DMS53 treated with DMSO at 0.1 percent for 48 hours (cell line): ENCODE measurements around the gene NXNL2.

Experiments
- DNase-seq: peaks from one replicate; lab custom pipeline; 2025; ENCODE audit not compliant: unreplicated experiment; lab: John Stamatoyannopoulos, UW

NXNL2 gene

DNA sequence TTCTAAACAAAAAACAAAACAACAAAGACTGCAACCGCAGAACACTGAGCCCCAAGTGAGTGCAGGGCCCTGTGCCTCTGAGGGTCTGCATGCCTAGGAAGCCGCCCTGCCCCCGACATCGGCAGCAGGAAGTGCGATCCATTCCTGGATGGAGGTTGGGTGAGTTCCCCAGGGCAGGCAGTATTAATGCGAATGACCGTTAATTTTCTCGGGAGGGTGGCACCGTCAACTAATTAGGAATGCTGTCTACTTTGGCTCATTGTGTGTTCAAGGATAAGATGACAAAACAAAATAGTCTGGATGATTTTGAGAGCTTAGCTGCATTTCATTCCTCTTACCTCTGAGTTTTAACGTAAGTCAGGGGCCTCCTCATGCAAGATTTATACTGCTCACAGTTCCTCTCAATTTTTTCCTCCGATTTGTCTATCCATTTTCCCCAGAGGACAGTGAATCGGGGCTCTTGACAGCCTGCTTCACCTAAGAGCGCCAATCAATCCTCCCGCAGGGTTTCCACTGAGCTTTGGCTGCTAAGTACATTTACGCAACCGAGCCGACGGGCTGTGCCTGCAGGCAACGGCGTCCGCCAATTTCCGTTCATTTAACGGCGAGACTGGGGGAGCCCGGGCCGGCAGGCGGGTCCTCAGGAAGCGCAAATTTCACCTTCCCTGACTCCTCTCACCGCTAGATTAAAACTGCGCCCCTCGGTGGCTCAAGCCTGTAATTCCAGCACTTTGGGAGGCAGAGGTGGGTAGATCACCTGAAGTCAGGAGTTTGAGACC, 2.9 kb upstream of the NXNL2 start:
- DNase-seq = no peak

- no peak for DNase-seq
These were observed 975 bp upstream of the NXNL2 start for GRCh38 chr9:88533951-88534455.

DNA sequence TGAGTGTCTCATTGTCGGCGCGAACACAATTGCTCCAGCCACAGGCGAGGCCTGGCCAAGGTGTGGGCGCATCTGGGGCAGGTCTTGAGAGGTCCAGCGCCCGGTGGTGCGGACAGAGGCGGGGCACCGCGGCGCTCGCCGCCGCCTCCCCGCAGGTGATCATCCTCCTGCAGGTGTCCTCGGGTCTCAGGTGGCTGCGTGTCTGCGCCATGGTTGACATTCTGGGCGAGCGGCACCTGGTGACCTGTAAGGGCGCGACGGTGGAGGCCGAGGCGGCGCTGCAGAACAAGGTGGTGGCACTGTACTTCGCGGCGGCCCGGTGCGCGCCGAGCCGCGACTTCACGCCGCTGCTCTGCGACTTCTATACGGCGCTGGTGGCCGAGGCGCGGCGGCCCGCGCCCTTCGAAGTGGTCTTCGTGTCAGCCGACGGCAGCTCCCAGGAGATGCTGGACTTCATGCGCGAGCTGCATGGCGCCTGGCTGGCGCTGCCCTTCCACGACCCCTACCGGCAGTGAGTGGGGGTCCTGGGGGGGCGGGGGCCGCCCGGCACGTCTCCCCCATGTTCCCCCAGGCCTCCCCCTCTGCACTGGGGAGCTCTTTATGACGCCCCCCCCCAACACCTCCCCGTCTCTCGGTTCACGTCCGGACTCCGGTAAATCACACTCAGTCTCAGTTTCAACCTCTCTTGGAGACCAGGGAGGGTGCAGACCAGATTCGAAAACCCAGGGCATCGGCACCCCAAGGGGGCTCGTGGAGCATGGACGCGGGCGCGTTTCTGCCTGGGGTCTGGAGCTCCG, 446 bp downstream of the NXNL2 start:
- no peak for DNase-seq

- DNase-seq = no peak
These were observed 996 bp downstream of the NXNL2 start for GRCh38 chr9:88536023-88536324.

DNA sequence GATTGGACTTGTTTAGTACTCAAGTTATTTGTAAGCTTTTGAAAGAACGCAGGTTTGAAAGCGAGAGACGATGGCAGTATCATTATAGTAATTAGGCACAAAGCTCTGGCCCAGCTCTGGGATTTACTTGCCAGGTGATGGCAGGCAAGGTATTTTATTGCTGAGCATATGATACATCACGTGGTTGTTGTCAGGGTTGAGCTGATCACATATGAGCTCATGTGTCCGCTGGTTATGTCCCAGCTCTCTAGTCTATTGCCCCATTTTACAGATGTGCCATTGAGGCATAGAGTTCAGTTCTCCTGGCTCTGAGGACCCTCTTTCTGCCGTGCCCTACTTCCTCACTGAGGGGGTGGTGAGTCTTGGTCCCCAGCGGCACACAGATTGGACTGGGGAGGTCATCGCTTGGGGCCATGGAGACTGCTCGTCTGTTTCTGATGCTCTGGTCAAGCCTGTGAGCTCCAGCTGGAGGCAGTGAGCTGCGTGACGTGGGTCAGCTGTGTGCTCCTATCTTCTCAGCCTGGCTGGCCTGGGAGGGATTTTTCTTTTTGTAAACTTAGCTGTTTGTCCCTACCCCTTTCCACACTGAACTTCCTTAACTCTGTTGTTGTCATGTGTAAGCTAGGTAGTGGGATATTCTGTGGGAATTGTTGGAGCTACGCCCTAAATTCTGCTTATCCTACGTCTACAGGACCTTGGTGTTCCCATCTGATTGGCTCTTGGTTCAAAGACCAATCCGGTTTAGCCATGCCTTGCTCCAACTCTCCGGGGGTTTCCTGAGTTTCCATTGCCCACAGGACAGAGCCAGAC, 2.2 kb downstream of the NXNL2 start:
- DNase-seq = no peak

DNA sequence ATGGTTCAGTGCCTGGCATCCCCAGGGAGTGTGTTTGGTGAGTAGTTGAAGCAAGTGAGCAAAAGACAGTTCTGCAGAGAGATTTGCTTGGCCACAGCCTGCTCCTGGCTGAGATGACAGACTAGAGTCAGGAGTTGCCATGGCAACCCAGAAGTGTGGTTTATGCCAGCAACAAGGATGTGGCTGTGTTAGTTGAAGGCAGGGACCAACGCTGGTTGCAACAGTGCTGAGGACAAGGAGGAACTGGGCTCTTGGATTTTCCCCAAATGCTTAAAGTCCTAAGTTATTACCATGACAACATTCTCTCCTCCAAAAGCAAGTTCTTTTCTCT, 2.7 kb downstream of the NXNL2 start:
- no peak for DNase-seq

DNA sequence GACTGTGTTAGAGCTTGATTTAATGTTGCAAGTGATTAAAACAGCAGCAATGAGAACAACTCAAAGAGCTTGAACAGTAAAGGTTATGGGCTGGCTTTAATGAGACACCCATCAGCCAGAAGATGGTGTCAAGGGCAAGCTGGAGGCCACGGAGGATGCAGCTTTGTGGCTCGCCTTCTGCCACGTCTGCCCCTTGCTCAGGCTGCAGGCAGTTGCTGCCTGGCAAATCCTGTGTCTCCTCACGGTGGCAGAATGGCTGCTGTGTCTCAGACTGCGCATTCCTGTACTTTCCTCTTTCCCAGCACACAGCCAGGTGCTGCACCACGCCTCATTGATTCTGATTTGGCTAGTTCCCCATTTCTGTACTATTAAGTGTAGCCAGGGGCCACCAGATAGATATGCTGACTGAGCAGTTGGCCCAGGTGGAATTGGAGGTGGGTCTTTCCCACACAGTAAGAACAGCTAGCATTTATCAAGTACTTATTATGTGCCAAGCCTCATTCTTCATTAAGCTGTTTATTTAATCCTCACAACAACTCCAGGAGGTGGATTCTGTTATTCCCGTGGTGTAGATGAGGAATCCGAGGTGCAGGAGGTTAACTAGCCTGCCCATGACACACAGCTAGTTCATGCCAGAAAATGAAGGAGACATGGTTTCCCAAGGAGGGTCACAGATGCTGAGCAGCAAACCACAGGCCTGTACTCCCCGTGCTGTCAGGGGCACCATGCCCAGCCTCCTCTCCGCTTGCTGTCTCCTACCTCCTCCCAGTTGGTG, 3.5 kb downstream of the NXNL2 start:
- no peak for DNase-seq

- DNase-seq = no peak
These were observed 4.3 kb downstream of the NXNL2 start for GRCh38 chr9:88539246-88539645.

GRCh38 chr9:88540251-88540763, 5.3 kb downstream of the NXNL2 start:
- DNase-seq = no peak

DNA sequence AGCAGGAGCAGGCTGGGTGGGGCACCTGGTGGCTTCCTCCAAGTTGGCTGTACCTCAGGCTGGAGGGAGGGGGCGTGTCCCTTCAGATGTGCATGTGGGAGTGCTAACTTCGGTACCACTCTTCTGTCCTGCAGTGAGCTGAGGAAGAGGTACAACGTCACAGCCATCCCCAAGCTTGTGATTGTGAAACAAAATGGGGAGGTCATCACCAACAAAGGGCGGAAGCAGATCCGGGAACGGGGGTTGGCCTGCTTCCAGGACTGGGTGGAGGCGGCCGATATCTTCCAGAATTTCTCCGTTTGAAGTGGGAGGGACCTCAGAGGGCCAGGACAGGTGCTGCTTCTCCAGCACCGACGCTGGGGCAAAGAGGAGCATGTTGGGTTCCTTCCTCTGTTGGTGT, 9.3 kb downstream of the NXNL2 start:
- no peak for DNase-seq

DNA sequence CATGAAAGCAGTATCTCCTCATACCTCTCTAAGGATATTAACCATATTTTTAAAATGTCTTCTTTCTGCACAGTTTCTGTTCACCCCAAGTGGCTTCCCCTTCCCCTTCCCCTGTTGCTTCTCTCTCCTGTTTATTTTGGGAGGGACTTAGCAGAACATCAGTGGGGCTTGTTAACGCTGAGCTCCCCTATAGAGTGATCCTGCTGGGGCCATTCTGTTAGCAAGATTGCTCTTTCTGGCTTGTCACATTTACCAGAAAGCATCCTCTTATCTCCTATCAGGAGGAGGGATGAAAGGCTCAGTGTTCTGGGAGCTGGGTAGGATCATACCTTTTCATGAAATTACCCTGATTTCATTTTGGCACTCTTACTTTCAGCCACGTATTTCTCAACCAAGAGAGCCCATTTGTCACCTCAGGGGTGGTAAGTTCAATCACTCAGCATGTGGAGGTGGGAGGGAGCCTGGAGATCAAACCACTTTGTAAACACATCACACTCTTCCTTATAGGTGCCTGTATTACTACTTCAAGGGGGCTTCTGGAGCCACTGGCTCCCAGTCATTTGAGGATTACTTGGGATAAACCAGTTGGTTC, 16.7 kb downstream of the NXNL2 start:
- DNase-seq = no peak

- no peak for DNase-seq
These were observed 18.4 kb downstream of the NXNL2 start for GRCh38 chr9:88553350-88553749.

DNA sequence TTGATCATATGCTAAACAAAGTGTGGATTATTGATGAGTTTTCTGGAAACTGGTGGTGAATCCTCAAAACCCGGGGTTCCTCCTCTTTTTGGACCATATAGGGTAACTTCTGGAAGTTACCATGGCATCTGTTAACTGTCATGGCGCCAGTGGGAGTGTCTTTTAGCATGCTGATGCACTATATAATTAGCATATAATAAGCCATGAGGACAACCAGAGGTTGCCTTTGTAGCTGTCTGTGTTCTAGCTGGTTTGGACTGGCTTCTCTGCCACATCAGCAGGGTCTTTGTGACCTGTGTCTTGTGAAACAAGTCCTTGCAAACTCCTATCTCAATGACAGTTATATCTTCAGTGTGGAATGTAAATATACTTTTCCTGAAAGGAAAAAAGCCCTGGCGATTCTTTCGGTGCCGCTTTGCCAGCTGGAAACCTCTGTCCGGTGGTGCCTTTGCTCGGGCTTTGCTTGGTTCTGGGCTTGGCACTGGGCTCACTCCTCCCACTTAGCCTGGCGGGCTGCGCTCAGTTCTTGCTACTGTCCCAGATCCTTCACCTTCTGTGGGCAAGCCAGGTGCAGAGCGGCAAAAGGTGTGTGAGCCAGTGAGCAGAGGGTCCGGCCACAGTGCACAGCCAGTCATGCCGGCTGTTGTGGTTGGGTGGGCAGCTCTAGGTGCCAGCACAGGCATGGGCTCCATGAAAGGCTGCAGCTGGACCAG, 20.4 kb downstream of the NXNL2 start:
- DNase-seq = no peak

DNA sequence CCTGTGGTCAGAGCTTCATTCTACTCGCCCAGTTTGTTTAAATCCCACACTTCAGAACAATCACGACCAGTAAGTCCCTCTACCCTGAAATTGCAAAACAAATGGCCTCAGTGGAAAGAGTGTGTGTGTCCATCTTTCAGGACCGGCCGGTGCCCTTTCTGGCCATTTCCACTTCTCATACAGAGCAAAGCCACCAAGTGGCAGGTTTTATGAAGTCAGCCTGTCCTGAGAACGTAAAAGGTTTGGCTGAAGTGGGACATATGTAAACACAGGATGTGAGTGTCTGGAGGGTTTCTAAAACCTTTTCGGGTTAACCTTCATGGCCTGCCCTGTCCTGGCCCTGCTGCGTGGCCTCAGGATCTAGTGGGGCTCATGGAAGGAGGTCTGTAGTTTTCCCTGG, 24.7 kb downstream of the NXNL2 start:
- DNase-seq = no peak

DNA sequence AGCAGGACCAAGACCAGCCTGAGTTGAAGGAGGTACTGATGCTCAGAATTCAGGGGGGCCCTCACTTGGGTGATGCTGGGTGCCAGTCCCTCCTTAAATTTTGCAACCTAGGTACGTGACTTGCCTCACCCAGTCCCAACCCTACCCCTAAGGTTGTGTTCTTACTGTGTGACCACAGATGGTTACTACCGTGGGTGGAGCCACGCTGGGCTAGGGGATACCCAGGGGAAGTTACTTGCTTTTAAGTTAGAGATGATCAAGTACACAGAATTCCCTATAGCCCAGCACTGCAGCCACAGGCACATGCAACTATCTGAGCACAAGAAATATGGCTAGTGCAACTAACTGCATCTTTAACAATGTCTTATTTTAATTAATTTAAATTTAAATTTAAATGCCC, 32.9 kb downstream of the NXNL2 start:
- DNase-seq = no peak

GRCh38 chr9:88571419-88571818, 36.4 kb downstream of the NXNL2 start:
- no peak for DNase-seq

- no peak for DNase-seq
These were observed 37.7 kb downstream of the NXNL2 start for GRCh38 chr9:88572684-88573083.

DNA sequence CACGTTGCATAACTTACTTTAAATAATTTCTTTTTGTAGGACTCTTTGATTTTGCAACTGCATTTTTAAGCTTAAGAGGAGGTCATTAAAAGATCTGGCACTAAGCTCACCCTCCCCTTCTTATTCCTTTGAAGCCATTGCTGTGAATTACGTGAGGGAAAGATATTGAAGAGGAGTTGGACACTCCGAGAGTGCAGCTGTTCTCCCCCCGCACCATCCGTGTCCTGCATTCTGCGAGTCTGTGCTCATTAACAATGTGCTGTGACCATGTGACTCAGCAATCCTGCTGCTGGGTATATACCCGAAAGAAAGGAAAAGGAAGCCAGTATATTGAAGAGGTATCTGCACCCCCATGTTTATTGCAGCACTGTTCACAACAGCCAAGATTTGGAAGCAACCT, 40.0 kb downstream of the NXNL2 start:
- DNase-seq = no peak

DNA sequence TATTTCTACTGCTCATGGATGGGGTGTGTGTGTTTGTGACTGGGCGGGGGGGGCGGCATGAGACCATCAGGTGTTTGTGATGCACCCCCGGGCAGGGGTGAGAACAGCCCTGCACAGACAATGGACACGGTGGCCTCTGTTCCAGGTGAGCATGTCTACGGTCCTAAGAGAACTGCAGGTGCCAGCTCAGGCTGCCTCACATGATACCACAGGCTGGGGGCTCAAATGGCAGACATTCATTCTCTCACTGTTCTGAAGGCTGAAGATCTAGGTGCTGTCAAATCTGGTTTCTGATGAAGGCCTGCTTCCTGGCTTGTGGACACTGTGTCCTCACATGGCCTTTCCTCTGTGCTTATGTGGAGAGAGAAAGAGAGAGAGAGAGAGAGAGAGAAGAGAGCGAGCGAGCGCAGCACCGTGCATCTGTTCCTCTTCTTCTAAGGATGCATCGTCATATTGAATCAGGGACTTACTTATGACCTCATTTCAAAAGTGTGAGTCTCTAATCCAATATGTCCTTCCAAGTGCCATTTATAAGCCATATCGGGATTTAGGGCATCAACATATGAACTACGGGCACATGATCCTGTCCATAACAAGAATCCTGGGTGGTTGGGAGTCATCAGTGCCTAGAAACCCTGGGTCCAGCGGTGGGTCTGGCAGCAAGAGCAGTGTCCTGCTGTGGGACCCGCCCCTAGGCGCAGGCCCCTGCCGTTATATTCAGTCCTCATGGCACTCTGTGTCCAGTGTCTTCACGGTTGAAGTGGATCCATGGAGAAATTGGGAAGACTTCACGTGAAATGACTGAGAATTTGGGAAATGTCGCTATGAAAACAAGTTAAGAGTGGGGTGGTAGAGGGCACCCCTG, 42.5 kb downstream of the NXNL2 start:
- DNase-seq = no peak
